Activated effector memory CD4-positive, alpha-beta T cell treated with Interleukin-2 at 50 U/mL for 16 hours (primary cell): ENCODE data around the gene MRPL54.
"Not testable (repeated sequence)": the region's sequence is repeated elsewhere in the genome, so short reads cannot be mapped to it uniquely, and the experiment has no call there.

Experiments
- DNase-seq: peaks from one replicate; pipeline ENCODE4 v3.0.0-alpha.2; 2020

MRPL54 gene

DNA sequence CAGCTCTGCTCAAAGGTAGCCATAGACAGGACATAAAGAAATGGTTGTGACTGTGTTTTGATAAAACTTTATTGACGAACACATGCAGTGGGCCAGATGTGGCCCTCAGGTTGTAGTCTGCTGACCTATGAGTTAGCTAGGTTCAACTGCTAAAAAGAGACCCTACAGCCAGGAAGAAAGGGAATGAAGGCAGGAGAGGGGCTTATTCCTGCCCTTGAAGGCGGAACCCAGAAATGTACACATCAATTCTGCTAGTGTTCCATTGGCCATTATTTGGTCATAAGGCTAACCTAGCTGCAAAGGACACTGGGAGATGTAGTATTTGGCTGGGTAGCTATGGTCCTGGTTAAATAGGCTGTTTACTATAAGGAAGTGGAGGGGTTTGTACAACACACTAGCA lies 19.0 kb upstream of the MRPL54 start:
- no peak for DNase-seq

DNA sequence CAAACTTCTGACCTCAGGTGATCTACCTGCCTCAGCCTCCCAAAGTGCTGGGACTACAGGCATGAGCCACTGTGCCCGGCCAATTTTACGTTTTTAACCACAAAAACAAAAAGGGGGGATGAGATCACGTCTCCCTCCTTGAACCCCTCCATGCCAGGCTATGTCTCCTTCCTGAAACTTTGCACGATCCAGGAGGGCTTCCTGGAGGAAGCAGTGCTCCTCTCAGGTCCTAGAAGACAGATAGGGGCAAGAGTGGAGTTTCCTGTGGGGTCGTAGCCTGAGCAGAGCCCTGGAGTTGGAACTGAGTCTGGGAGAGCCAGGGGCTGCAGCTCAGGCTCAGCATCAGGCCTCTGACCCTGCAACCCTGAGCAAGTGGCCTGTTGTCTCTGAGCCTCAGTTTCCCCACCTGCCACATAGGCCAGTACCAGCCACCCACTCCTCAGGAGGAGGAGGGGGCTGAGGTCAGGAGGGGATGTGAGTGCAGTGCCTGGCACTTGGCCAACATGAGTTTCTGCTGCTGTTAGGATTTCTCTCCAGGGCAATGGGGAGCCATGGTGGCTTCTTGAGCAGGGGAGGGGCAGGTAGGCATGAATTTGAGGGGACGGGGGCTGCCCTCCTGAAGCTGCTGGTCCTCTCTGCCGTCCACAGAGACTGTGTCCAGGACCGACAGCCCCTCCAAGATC lies 17.0 kb upstream of the MRPL54 start:
- DNase-seq, result no peak

DNA sequence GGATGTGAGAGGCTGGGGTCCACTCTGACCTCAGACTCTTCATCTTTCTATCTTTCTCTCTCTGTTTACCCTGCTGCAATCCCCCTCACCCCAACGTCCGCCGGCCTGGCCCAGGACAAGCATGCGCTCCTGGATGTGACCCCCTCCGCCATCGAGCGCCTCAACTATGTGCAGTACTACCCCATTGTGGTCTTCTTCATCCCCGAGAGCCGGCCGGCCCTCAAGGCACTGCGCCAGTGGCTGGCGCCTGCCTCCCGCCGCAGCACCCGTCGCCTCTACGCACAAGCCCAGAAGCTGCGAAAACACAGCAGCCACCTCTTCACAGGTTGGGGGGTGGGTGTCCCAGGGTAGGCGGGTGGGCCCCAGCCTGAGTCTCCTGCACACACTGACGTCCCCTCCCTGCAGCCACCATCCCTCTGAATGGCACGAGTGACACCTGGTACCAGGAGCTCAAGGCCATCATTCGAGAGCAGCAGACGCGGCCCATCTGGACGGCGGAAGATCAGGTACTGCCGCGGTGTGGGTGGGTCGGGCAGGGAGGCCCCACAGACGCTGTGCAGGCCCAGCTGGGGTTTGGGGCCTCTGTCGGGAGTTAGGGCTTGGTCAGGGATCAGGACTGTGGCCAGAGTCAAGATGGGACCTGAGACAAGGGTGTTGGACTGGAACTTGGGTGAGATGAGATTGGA lies 16.0 kb upstream of the MRPL54 start:
- DNase-seq, result no peak

DNA sequence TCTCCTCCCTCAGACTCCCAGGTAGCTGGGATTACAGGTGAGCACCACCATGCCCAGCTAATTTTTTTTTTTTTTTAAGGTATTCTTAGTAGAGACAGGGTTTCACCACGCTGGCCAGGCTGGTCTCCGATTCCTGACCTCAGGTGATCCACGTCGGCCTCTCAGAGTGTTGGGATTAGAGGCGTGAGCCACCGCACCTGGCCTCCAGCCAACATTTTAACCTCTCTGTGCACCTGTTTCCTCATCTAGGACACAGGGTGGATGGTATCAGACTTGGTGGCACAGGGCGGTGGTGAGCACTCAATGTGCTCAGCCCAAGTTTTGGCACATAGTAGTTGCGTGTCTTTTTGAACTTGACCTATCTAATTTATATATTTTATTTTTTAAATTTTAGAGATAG lies 13.5 kb upstream of the MRPL54 start:
- DNase-seq, result no peak

DNA sequence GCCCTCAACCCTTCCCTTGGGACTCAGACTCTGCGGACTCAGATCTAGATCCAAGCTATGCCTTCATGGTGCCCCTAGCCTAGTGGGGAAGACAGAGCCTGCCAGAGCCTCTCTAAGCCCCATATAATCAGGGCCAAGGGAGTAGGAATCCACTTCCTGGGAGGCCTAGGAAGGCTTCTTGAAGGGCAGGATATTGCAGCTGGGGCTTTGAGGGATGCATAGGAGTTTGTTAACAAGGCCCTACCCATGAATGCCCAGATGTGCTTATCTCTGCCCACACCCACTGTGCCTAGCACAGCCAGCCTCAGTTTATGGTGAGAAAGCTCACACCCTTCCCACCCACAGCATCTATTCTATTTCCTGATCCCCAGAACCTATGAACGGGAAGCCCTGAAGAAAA lies 12.3 kb upstream of the MRPL54 start:
- no peak for DNase-seq

DNA sequence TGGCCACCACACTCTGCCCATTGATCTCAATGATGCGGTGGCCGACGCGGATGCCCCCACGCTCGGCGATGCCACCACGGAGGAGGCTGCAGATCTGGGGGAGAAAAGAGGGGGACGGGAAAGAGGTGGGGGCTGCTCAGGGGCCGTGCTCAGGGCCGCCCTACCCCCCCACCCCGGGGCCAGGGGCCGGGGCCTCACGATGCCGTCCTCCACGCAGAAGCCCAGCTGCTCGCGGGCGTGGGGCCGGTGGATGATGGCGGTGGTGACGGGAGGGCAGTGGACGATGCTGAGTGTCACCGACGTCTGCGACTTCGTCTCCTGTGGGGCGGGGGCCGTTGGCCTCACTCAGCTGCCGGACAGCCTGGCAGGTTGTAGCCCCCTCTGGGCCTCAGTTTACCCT lies 11.2 kb upstream of the MRPL54 start:
- DNase-seq, result no peak

DNA sequence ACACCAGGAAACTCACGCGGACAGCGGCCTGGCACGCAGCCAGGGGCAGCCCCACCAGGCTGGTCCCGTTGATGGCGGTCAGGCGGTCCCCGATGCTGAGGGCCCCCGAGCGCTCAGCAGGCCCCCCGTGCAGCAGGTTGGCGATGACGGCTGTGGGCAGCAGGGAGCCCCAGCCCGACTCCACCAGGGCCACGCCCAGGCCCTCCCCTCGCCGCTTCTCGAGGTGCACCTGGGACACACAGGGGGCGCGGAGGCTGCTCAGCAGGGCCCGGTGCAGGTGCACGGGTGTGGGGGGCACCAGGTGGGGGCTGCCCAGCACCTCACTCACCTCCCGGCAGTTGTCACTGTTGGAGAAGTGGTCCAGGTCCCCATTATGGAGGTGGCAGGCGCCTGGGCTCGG lies 10.0 kb upstream of the MRPL54 start:
- no peak for DNase-seq

DNA sequence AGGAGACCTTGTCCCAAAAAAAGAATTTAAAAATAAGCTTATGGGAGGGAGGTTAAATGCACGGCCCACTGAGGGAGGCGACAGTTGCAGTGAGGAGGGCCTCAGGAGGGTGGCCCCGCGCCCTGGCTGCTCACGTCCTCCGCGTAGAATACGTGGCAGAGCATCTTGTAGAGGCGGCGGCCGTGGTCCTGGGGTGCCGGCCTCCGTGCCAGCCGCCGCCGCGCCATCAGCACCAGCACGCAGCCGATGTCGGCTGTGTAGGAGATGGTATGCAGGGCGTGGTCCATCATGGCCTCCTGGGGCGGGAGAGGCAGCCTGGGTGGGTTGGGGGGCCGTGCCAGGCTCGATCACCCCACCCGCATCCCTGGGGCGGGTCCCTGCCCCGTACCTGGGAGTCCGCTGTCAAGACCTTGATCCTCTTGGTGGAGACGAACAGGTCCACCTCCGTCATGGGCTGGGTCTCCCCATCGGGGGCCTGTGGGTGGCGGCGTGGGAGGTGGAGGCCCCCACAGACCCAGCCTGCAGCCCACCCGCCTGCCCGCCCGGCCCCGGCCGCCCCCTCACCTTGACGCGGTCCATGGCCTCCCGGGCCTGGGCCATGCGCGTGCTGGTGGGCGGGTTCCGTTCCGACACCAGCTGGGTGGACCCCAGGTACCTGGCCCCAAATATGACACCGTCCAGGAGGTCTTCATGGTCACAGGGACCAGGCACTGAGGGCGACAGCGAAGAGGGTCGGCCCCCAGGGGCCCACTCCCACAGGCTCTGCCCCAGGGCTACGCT lies 8.7 kb upstream of the MRPL54 start:
- no peak for DNase-seq

DNA sequence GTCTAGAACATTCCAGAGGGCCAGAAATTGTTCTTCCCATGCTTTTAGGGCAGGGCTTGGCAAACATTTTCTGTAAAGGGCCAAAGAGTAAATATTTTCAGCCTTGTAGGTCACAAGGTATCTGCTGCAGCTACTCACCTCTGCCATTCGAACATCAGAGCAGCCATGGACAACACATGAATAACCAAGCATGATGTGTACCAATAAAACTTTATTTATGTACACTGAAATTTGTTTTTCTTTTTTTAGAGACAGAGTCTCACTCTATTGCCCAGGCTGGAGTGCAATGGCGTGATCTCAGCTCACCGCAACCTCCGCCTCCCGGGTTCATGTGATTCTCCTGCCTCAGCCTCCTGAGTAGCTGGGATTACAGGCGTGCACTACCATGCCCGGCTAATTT lies 4.8 kb upstream of the MRPL54 start:
- DNase-seq, result not testable (repeated sequence)

DNA sequence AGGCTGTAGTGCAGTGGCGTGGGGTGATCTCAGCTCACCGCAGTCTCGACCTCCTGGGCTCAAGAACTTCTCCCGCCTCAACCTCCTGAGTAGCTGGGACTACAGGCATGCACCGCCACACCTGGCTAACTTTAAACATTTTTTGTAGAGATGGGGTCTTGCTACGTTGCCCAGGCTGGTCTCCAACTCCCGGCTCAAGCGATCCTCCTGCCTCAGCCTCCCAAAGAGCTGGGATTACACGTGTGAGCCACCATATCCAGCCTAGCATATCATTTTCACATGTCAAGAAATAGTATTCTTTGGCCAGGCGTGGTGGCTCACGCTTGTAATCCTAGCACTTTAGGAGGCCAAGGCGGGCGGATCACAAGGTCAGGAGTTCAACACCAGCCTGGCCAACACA lies 4.2 kb upstream of the MRPL54 start:
- DNase-seq, result not testable (repeated sequence)

DNA sequence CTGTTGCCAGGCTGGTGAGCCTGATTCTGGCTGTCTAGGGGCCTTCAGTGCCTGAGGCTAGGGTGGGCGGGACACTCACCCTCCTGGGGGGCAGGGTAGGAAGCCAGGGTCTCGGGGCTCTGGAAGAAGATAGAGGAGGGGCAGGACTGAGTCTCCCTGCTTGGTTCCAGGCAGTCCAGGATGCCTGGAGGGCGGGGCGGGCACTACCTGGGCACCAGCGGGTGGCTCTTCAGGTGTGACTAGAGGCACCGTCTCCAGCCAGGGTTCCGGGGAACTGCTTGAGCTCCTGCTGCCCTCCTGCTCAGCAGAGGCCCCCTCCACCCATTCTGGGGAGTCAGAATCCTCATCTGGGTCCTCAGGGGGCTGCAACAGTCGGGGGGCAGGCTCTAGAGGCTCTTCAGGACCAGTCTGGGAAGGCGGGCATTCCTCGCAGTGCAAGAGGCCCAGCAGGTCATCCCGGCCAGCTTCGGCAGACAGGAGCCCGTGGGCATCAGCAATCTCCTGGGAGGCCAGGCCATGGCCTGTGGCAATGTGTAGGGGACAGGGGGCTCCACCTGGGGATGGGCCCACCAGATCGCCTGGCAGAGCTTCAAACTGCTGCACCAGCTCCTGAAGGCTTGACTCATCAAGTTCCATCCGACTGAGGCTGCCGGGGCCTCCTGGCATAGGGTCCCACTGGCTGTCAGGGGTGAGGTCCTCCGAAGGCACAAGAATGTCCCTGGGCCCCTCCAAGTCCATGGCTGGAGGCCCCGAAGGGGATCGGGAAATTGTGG lies 2.8 kb upstream of the MRPL54 start:
- DNase-seq, result no peak

DNA sequence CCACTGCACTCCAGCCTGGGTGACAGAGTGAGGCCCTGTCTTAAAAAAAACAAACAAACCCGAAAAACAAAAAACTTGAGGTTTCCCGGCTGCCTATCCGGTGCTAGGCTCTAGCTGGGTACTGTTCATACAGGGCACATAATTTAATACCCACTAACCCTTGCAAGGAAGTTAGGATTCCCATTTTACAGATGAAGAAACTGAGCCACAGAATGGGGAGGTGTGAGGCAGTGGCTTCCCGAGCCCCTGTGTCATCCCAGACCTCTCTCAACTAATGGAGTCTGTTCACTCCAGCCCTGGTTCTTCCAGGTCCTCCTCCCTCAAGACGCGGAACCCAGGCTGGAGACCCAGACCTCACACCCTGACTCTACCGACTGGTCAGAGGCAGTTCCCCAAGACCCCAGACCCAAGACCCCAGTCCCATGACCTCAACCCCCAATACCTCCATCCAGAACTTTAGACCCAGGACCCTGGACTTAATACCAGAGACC lies 1.6 kb upstream of the MRPL54 start:
- peak; percentile 19 for DNase-seq

DNA sequence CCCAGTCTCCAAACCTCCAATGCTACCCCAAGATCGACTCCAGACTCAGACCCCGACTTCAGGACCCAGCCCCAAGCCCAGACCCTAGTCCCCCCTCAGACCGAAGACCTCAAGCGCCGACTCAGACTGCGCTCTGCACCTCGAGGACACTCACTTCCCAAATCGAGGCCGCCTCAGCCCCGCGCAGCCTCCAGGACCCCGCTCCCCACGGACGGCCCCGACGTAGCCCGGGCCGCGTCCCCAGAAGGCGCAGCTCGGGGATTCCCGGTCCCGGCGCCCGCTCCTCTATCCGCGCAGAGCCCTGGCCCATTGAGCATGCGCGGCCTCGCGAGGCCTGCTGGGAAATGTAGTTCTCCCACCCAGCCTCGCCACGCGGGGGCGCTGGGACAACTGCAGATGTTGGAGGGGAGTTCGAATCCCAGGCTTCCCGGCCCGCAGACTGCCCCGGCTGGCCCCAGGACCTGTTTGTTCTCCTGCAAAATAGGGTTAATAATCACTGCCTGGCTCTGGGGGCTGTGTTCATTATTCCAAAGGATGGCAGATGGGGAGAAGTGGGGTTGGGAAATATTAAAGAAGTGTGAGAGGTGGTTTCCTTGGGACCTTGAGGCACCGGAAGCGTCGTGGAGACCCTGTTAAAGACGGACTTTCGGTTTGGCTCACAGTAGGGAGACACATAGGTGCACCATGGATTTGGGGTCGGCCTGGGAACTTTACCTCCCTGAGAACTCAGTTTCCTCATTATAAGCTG lies 926 bp upstream of the MRPL54 start, which contains the start of gene APBA3:
Gene APBA3, minus strand, starts transcription at position 311 of the 748 bp plus-strand sequence. CDS start 1,428 bp downstream, outside the sequence.
- peak; percentile 89 for DNase-seq

DNA sequence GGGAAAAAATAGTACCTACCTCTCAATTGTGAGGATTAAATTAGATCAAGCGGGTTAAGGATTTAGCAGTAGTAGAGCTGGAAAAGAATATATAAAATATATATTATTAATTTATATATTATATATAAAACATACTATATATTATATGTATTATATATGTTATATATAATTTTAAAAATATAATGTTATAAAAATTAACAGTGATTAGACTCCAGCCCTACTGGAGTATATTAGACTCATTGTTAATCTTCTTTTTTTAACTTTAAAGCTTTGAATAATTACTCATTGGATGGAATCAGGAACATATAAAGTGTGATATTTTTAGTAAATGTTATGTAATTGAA lies 380 bp upstream of the MRPL54 start:
- no peak for DNase-seq

DNA sequence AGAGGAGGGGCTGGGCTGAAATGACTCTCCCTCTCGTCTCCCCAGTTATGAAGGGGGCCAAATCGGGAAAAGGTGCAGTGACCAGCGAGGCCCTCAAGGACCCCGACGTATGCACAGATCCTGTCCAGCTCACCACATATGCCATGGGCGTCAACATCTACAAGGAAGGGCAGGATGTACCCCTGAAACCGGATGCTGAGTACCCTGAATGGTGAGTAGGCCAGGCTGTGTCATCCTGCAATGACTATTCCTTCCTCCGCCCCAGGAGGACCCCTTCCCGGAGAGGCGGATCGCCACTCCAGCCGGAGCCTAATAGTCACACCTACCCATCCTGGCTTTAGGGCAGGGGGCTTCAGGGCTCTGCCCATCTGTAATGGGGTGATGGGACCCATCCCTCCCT lies 2.6 kb downstream of the MRPL54 start:
- no peak for DNase-seq

DNA sequence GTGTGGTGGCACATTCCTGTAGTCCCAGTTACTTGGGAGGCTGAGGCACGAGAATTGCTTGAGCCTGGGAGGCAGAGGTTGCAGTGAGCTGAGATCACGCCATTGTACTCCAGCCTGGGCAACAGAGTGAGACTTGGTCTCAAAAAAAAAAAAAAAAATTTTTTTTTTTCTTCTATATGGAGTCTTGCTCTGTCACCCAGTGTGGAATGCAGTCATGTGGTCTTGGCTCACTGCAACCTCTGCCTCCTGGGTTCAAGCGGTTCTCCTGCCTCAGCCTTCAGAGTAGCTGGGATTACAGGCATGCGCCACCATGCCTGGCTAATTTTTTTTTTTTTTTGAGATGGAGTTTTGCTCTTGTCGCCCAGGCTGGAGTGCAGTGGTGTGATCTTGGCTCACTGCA lies 3.3 kb downstream of the MRPL54 start:
- not testable (repeated sequence) for DNase-seq

DNA sequence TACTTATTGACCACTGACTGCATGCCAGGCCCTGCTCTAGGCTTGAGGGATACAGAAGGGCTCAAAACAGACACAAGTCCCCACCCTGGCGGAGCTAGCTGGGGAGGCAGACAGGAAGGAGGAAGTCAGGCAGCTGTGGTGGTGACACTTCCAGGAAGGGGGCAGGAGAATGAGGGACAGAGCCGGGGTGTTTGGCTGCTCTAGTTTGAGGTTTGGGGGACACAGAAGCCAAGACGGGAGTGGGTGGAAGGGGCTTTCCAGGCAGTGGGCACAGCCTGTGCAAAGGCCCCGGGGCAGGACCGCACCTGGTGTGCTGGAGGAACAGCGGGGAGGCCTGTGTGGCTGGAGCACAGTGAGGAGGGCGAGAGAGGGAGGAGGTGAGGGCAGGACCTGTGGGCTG lies 4.0 kb downstream of the MRPL54 start:
- no peak for DNase-seq

DNA sequence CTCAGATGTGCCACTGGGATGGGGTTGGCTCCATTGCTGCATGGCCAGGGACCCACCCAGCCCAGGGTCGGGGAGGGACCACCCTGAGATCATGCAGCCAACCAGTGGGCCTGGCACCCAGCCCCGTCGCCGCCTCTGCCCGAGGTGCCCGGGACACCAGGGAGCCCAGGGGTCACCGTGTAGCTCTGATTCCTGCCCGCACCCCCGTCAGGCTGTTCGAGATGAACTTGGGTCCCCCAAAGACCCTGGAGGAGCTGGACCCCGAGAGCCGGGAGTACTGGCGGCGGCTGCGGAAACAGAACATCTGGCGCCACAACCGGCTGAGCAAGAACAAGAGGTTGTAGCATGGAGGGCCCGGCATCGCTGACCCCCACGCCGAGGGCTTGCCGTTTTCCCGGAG lies 4.6 kb downstream of the MRPL54 start:
- no peak for DNase-seq

DNA sequence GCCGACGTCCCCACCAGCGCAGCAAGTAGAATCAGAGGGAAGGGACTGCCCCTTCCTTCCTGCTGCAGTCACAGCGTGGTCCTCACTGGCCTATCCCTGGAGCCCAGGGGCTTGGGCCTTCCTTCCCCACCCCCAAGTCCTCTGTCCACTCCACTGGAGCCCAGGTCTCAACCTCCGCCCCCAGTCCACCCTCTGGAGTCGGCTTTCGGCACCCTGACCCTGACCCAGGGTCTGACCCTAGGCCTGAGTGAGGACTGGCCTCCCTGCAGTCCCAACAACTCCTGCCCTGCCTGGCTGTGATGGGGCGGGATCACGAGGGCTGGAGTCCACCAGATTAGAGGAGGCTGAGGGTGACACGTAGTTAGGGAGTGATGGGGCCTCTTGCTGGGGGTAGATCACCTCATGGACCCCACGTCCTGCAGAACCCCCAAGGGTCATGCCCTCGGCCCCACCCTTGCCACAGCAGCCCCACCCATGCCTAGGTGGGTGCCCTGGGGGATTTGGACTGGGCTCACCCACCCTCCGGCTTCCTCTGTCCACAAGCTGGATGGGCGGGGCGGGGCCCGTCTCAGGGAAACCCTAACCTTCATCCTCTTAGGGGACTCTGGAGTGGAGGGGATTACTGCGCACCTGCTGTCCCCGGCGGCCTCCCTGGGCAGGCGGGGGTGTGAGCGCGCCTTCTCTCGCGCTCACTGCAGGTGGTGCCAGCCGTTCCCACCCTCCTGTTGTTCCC lies 5.7 kb downstream of the MRPL54 start:
- DNase-seq, result no peak

DNA sequence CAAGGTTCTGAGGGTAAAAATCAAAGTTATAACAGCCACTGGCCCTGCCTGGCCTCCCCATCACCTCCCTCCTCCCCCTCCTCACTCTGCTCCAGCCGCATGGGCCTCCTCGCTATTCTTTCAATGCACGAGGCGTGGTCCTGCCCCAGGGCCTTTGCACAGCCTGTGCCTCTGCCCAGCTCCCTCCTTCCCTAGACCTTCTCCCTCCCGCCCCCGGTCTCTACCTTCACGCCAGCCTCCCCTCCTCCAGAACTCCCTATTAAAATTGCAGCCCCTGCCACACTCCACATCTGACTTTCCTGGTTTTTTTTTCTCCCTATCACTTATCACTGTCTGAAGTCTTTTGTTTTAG lies 6.2 kb downstream of the MRPL54 start:
- DNase-seq, result no peak

DNA sequence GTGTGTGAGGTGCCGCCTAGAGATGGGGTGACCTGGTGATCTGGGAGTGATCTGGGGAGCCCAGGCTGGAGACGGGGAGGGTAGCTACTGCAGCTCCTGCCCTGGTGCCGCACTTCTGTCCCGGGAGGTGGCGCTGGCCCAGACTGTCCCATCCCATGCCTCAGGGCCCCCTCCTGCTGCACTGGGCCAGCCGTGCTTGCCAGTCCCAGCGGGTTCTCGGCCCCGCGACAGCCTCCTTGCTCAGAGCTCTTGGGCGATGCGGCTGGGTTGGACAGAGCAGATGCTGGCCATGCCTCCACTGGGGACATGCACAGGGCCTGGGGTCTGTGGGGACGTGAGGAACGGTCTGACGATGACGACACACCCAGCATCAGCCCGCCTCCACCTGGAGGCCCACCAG lies 7.0 kb downstream of the MRPL54 start:
- no peak for DNase-seq
